ENCODE data around the gene TMCO4. TPM values are rescaled to one million over a fixed set of nuclear protein-coding genes. Genes with fewer than 3 reads are reported as not detected.

The TMCO4 gene
- total RNA-seq, 1 experiment from 2014 or later, result 15.1 TPM

GRCh38 chr1:19786988-19787423 is 12.7 kb downstream of the TMCO4 start:
- Mint-ChIP-seq H3K4me3 (ENCODE audit: unreplicated experiment) (no peak overlapping the region), H3K36me3 (ENCODE audit: insufficient read depth, unreplicated experiment) (no peaks in the 10 kb centered on the region), H3K27ac (ENCODE audit: unreplicated experiment) (no peak overlapping the region), H3K4me1 (ENCODE audit: low read depth, unreplicated experiment) (no peaks in the 10 kb centered on the region), H3K27me3 (ENCODE audit: insufficient read depth, unreplicated experiment) (no peaks in the 10 kb centered on the region), H3K9me3 (ENCODE audit: unreplicated experiment) (no peaks in the 10 kb centered on the region)
- no TSS peak for BruUV-seq (replicated peaks)
- no peak overlapping the region for H3K4me3 ChIP-seq (ENCODE audit: low read depth, low read length)
- intact Hi-C loops (cut with micrococcal nuclease; ENCODE audit: unreplicated experiment), result no loop called here
- POLR2A ChIA-PET, result interaction anchor here (0.5 kb wide), 1 partner anchor 79 kb away, joined by 3 read pairs; no protein-coding TSS in a partner anchor
- no peaks in the 10 kb centered on the region for H3K27me3 ChIP-seq (replicated peaks; ENCODE audit: control insufficient read depth, insufficient read depth, low read length)
- TF ChIP-seq CTCF (IDR thresholded peaks at IDR 0.05; ENCODE audit: insufficient read depth in 1 of 2, low read depth in 1 of 2, low read length in 1 of 2, severe bottlenecking in 1 of 2, unreplicated experiment in 1 of 2), result no peak
- peaks cover 8% of the 10 kb centered on the region; the same call in 1 of the 2 replicates for H3K4me1 ChIP-seq
- CTCF ChIA-PET, result interaction anchor here (0.5 kb wide), 1 partner anchor 134 kb away, joined by 6 read pairs; no protein-coding TSS in a partner anchor
- DNase-seq, result peak; percentile 49 to 62
- H3K36me3 ChIP-seq (ENCODE audit: control insufficient read depth, insufficient read depth, low read length), result no peaks in the 10 kb centered on the region
- H3K9me3 ChIP-seq, result no peaks in the 10 kb centered on the region

GRCh38 chr1:19785660-19786059 is 14.1 kb downstream of the TMCO4 start:
- no peaks in the 10 kb centered on the region for H3K9me3 Mint-ChIP-seq (ENCODE audit: unreplicated experiment)
- Histone ChIP-seq H3K4me3 (ENCODE audit: low read depth, low read length) (no peak overlapping the region), H3K9me3 (no peaks in the 10 kb centered on the region), H3K27me3 (replicated peaks; ENCODE audit: control insufficient read depth, insufficient read depth, low read length) (no peaks in the 10 kb centered on the region), H3K36me3 (ENCODE audit: control insufficient read depth, insufficient read depth, low read length) (no peaks in the 10 kb centered on the region), H3K4me1 (peaks cover 8% of the 10 kb centered on the region; the same call in 1 of the 2 replicates)
- no peak for DNase-seq
- no TSS peak for BruUV-seq (replicated peaks)
- no peaks in the 10 kb centered on the region for H3K4me1 Mint-ChIP-seq (ENCODE audit: low read depth, unreplicated experiment)
- no peak overlapping the region for H3K27ac Mint-ChIP-seq (ENCODE audit: unreplicated experiment)
- H3K36me3 Mint-ChIP-seq (ENCODE audit: insufficient read depth, unreplicated experiment), result no peaks in the 10 kb centered on the region
- ChIA-PET POLR2A (no interaction called here), CTCF (no interaction called here)
- TF ChIP-seq CTCF (IDR thresholded peaks at IDR 0.05; ENCODE audit: insufficient read depth in 1 of 2, low read depth in 1 of 2, low read length in 1 of 2, severe bottlenecking in 1 of 2, unreplicated experiment in 1 of 2), result no peak
- intact Hi-C loops (cut with micrococcal nuclease; ENCODE audit: unreplicated experiment), result no loop called here
- H3K4me3 Mint-ChIP-seq (ENCODE audit: unreplicated experiment), result no peak overlapping the region
- no peaks in the 10 kb centered on the region for H3K27me3 Mint-ChIP-seq (ENCODE audit: insufficient read depth, unreplicated experiment)

GRCh38 chr1:19780267-19780877 is 19.3 kb downstream of the TMCO4 start:
- H3K4me3 ChIP-seq (ENCODE audit: low read depth, low read length), result no peak overlapping the region
- H3K9me3 ChIP-seq, result no peaks in the 10 kb centered on the region
- Mint-ChIP-seq H3K4me1 (ENCODE audit: low read depth, unreplicated experiment) (no peaks in the 10 kb centered on the region), H3K27ac (ENCODE audit: unreplicated experiment) (no peak overlapping the region), H3K4me3 (ENCODE audit: unreplicated experiment) (no peak overlapping the region), H3K27me3 (ENCODE audit: insufficient read depth, unreplicated experiment) (no peaks in the 10 kb centered on the region), H3K9me3 (ENCODE audit: unreplicated experiment) (no peaks in the 10 kb centered on the region), H3K36me3 (ENCODE audit: insufficient read depth, unreplicated experiment) (peaks cover 8% of the 10 kb centered on the region)
- H3K4me1 ChIP-seq, result no peaks in the 10 kb centered on the region
- BruUV-seq (replicated peaks), result no TSS peak
- intact Hi-C loops (cut with micrococcal nuclease; ENCODE audit: unreplicated experiment), result no loop called here
- TF ChIP-seq CTCF (IDR thresholded peaks at IDR 0.05; ENCODE audit: insufficient read depth in 1 of 2, low read depth in 1 of 2, low read length in 1 of 2, severe bottlenecking in 1 of 2, unreplicated experiment in 1 of 2), result no peak
- CTCF ChIA-PET, result no interaction called here
- POLR2A ChIA-PET, result no interaction called here
- no peaks in the 10 kb centered on the region for H3K36me3 ChIP-seq (ENCODE audit: control insufficient read depth, insufficient read depth, low read length)
- no peaks in the 10 kb centered on the region for H3K27me3 ChIP-seq (replicated peaks; ENCODE audit: control insufficient read depth, insufficient read depth, low read length)
- no peak for DNase-seq
